Upper lobe of left lung (tissue), 6 donors: ENCODE measurements around the gene BATF. TPM values are rescaled to one million over a fixed set of nuclear protein-coding genes. Genes with fewer than 3 reads are reported as not detected.

Experiments used
- ATAC-seq, 2 donors: fragments of 200-7000 bp; cut with Tn5 transposase; one replicate each; pipeline ENCODE4 v1.9.1; 2022; ENCODE audit warnings: mild to moderate bottlenecking in 2 of 2, moderate library complexity in 2 of 2; ENCODE audit not compliant: low FRiP score in 2 of 2
- DNase-seq, 2 donors: peaks; one replicate each; pipeline ENCODE4 v3.0.0-alpha.2; 2019 to 2020
- H3K27ac ChIP-seq, 4 donors: fragments of 200-600 bp; sonication (generic); one replicate each; pipeline ENCODE4 v1.5.1; 2016 to 2019
- H3K27me3 ChIP-seq, 4 donors: fragments of 200-600 bp; sonication (generic); one replicate each; pipeline ENCODE4 v1.5.1; 2017 to 2019
- H3K36me3 ChIP-seq, 4 donors: fragments of 200-600 bp; sonication (generic); one replicate each; pipeline ENCODE4 v1.5.1; 2016 to 2019
- H3K4me1 ChIP-seq, 4 donors: fragments of 200-600 bp; sonication (generic); one replicate each; pipeline ENCODE4 v1.5.1; 2018 to 2019
- H3K4me3 ChIP-seq, 4 donors: fragments of 200-600 bp; sonication (generic); one replicate each; pipeline ENCODE4 v1.5.1; 2017 to 2019; ENCODE audit warnings: mild to moderate bottlenecking in 2 of 4, moderate library complexity in 1 of 4
- H3K9me3 ChIP-seq, 4 donors: fragments of 200-600 bp; sonication (generic); one replicate each; pipeline ENCODE4 v1.5.1; 2018 to 2019
- CTCF ChIP-seq, 6 experiments: fragments of 450-650 bp in 4 of 6; fragments of 200-600 bp in 2 of 6; sonication (generic) in 2 of 6; IDR thresholded peaks; one replicate each; pipeline ENCODE4 v1.5.1; 2016 to 2019; ENCODE audit warnings: antibody characterized with exemption in 6 of 6
- EP300 ChIP-seq, 4 donors: sonication (generic); formaldehyde crosslinking; IDR thresholded peaks; one replicate each; pipeline ENCODE4 v1.5.1; 2017; ENCODE audit warnings: antibody characterized with exemption in 4 of 4, control low read depth in 2 of 4
- POLR2A ChIP-seq, 4 donors: fragments of 450-650 bp; IDR thresholded peaks; one replicate each; pipeline ENCODE4 v1.5.1; 2016 to 2017; ENCODE audit warnings: antibody characterized with exemption in 4 of 4, mild to moderate bottlenecking in 2 of 4
- POLR2AphosphoS5 ChIP-seq, 2 donors: sonication (generic); formaldehyde crosslinking; IDR thresholded peaks; one replicate each; pipeline ENCODE4 v1.5.1; 2017; ENCODE audit warnings: antibody characterized with exemption in 2 of 2
- WGBS, 2 donors: methylation state at CpG; one replicate each; pipeline ENCODE4 v1.1.5; 2017 to 2018; 5-methylcytosine and 5-hydroxymethylcytosine counted together
- total RNA-seq, 6 donors: library from RNA; depleted of rRNA in 4 of 6; stranded (reverse); fragments of >200 nt in 4 of 6; gene quantifications; one replicate each; pipeline versions ENCODE4 v1.1.0 to v1.2.1, GENCODE V29; 2016 to 2021
- donor health status: DM: no; HTN: no; CAD: no; lungs with moderate emphysema.
- donor health status: DM: no; HTN: yes; CAD: no; lungs with severe emphysema.

Gene BATF
- total RNA-seq, 6 donors from 2014 or later: 5.4 to 25.1 (median 10.8) TPM

GRCh38 chr14:75511201-75511600 is 11.1 kb upstream of the BATF start:
- ATAC-seq: no peak

DNA sequence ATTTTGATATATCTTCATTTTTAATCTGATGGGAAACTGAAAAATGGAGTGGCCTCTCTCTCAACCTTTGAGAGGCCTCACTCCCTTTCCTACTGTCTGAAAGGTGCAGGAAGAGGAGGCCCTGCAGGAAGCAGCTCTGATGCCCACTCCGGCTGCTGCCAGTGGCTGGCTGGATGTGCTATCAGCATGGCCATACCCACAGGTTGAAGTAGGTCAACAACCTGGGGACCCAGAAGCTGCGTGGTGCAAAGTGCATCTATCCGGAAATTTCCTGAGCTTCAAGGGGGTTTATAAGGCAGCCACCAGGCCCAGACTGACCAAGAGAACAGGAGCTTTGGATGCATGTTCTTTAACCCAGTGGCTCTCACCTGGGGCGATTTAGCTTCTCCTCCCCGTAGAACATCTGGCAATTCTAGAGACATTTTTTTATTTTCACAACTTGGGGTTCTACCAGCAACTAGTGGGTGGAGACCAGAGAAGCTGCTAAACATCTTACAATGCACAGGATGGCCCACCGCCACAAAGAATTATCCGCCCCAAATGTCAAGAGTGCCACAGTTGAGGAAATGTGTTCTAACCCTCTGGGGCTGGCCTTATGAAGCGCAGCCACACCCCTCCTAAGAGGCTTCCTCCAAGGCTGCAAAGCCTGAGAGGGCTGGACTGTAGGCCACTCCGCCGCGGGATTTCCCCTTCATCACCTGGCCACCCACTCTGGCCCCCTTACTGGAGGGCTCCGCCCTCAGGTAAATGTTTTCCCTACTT is 8.2 kb upstream of the BATF start:
- ATAC-seq: peak; percentile 38 to 67
- no peaks in the 10 kb centered on the region for H3K36me3 ChIP-seq
- H3K27ac ChIP-seq: peak overlapping the region in 1 of 4 donors; percentile 1
- H3K27me3 ChIP-seq: no peaks in the 10 kb centered on the region
- peak in 1 of 2 donors; percentile 79 for DNase-seq
- H3K9me3 ChIP-seq: peaks cover 0 to 11% (median 4%) of the 10 kb centered on the region in 4 donors
- no peak for TF ChIP-seq CTCF (IDR thresholded peaks at IDR 0.05)
- TF ChIP-seq POLR2A (IDR thresholded peaks at IDR 0.05): no peak
- TF ChIP-seq EP300 (IDR thresholded peaks at IDR 0.05): no peak
- TF ChIP-seq POLR2AphosphoS5 (IDR thresholded peaks at IDR 0.05): no peak
- peaks cover 12 to 18% (median 16%) of the 10 kb centered on the region in 4 donors for H3K4me1 ChIP-seq
- WGBS, 2 donors: 80 to 86% methylated on average over 12 of the region's 12 CpGs
- H3K4me3 ChIP-seq: peak overlapping the region in 1 of 4 donors; percentile 35

More at GRCh38 chr14:75511201-75511600, 11.1 kb upstream of the BATF start:
- H3K4me1 ChIP-seq: peaks cover 12 to 18% (median 16%) of the 10 kb centered on the region in 4 donors
- TF ChIP-seq EP300 (IDR thresholded peaks at IDR 0.05): no peak
- TF ChIP-seq POLR2AphosphoS5 (IDR thresholded peaks at IDR 0.05): no peak
- TF ChIP-seq CTCF (IDR thresholded peaks at IDR 0.05): no peak
- TF ChIP-seq POLR2A (IDR thresholded peaks at IDR 0.05): no peak
- no peaks in the 10 kb centered on the region for H3K27me3 ChIP-seq
- no peak overlapping the region for H3K4me3 ChIP-seq
- DNase-seq: no peak
- no peak overlapping the region for H3K27ac ChIP-seq
- no peaks in the 10 kb centered on the region for H3K36me3 ChIP-seq
- H3K9me3 ChIP-seq: peaks cover 4 to 11% (median 5%) of the 10 kb centered on the region in 4 donors

DNA sequence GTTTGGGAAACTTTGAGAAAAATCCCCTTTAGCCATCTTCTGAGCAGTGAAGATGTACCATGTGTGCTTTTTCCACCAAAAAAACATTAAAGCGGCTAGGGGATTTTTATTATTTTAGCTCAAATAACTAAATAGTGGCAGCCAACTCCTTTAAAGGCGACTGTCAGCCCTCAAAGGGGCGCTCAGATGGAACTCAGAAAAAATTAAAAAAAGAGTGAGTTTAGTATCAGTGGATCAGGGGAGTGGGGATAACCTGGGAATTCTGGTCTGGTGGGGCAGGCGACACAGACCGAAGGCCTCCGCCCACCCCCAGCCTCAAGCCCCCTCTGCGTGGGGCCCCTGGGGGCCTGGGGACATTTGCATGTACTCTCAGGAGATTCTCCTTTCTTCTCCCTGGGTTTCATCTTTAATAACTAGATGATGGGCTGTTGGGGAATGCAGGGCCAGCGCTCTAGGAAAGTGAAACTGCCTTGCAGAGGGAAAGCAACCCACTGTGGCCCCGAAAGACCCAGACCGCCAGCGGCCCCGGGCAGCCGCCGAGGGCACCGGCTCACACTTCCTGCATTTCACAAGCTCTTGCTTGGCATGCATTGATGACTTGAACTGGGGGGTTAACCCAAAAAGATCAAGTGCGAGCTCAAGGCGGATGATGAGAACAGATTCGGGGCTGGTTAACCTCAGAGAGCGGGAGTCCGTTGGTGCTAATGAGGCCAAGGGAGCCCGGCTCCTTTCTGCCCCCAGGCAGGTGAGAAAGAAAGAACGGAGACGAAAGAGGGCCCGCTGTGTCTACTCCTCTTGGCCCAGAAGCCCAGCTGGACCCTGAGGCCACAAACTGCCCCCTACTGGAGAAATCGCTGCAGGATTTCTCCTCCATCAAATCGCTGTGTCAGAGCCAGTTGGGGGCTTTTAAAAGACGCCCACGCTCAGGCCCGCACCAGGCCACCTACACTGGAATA is 7.3 kb upstream of the BATF start:
- Histone ChIP-seq H3K4me3 (peak overlapping the region in 3 of 4 donors; percentile 35 to 47 (median 38)), H3K4me1 (peaks cover 12 to 18% (median 16%) of the 10 kb centered on the region in 4 donors), H3K27me3 (no peaks in the 10 kb centered on the region), H3K9me3 (peaks cover 0 to 11% (median 4%) of the 10 kb centered on the region in 4 donors), H3K27ac (peak overlapping the region in 3 of 4 donors; percentile 1 to 69 (median 28)), H3K36me3 (no peaks in the 10 kb centered on the region)
- TF ChIP-seq POLR2A (IDR thresholded peaks at IDR 0.05) (no peak), CTCF (IDR thresholded peaks at IDR 0.05) (peak in 2 of 6 experiments; percentile 11 to 12)
- DNase-seq: peak; percentile 60 to 88
- ATAC-seq: peak in 1 of 2 donors; percentile 80
- WGBS, 2 donors: 40 to 52% methylated on average over 24 to 29 of the region's 29 CpGs

DNA sequence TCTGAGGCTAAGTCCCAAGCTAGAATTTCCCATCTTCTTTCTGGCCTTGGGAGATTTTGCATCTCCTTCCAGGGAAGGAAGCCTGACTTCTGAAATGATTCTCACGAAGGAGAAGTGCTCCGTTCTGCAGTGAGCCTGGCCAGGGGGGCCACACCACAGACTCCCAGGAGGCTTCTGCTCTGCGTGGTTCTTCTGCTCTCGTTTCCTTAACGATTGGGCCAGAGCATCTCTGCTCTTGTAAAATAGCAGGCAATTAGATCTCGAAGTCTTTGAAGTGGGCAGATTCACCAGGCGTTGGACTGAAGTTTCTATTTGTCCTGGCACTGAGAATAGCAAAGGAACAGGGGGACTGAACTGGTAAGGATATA is 6.7 kb upstream of the BATF start:
- DNase-seq: no peak
- ATAC-seq: peak; percentile 37 to 66
- TF ChIP-seq POLR2AphosphoS5 (IDR thresholded peaks at IDR 0.05) (no peak), POLR2A (IDR thresholded peaks at IDR 0.05) (no peak), CTCF (IDR thresholded peaks at IDR 0.05) (no peak), EP300 (IDR thresholded peaks at IDR 0.05) (no peak)
- Histone ChIP-seq H3K27me3 (no peaks in the 10 kb centered on the region), H3K4me3 (peak overlapping the region in 3 of 4 donors; percentile 35 to 47 (median 38)), H3K9me3 (peaks cover 0 to 11% (median 4%) of the 10 kb centered on the region in 4 donors), H3K27ac (peak overlapping the region in 2 of 4 donors; percentile 28 to 69), H3K36me3 (no peaks in the 10 kb centered on the region), H3K4me1 (peaks cover 12 to 18% (median 16%) of the 10 kb centered on the region in 4 donors)
- 49 to 57% methylated on average over 7 of the region's 7 CpGs for WGBS, 2 donors
